ENCODE measurements around the gene PDLIM5.

GRCh38 chr4:94531991-94532789, 80.4 kb downstream of the PDLIM5 start:
- TF ChIP-seq CTCF (IDR thresholded peaks at IDR 0.05) (no peak), POLR2AphosphoS5 (IDR thresholded peaks at IDR 0.05) (no peak), POLR2A (IDR thresholded peaks at IDR 0.05) (no peak)

All from prostate gland (tissue), 2 donors.